GM12891 (cell line): ENCODE data around the gene TALDO1.

ENCODE experiments used
- POLR2A ChIP-seq: IDR thresholded peaks from 2 replicates; pipeline ENCODE4 v1.6.1; 2011; ENCODE audit warnings: low read depth, low read length, control low read depth
- POLR2AphosphoS5 ChIP-seq: IDR thresholded peaks from 2 replicates; pipeline ENCODE4 v1.6.1; 2011; ENCODE audit warnings: low read depth, low read length, control low read depth
- TAF1 ChIP-seq: IDR thresholded peaks from 2 replicates; pipeline ENCODE4 v1.6.1; 2011; ENCODE audit warnings: low read depth, low read length, control low read depth

- TF ChIP-seq POLR2A (no peak), POLR2AphosphoS5 (no peak), TAF1 (no peak)
Observed at GRCh38 chr11:697811-698311, 49.4 kb upstream of the TALDO1 start.
